K562 (cell line): ENCODE measurements around the gene ABHD12. TPM values are rescaled to one million over a fixed set of nuclear protein-coding genes. Genes with fewer than 3 reads are reported as not detected.

ENCODE experiments used
- ARHGAP35 ChIP-seq: fragments of 450-650 bp; IDR thresholded peaks from 2 replicates; pipeline ENCODE4 v1.6.1; 2018; ENCODE audit not compliant: partially characterized antibody
- ARNT ChIP-seq, 2 experiments: fragments of 450-650 bp; IDR thresholded peaks; 2 replicates each; pipeline ENCODE4 v1.6.1; 2016; ENCODE audit warnings: mild to moderate bottlenecking in 1 of 2
- BACH1 ChIP-seq: fragments of 200-800 bp; sonication (Bioruptor generic); IDR thresholded peaks from 2 replicates; pipeline ENCODE4 v1.6.1; 2016; ENCODE audit warnings: missing genetic modification characterization, missing compliant biosample characterization
- BCL6 ChIP-seq: fragments of 250-450 bp; sonication (Bioruptor Pico); IDR thresholded peaks from 2 replicates; pipeline ENCODE4 v1.4.0; 2020
- CBFA2T2 ChIP-seq: fragments of 450-650 bp; conservative IDR thresholded peaks from 2 replicates; pipeline ENCODE4 v1.6.1; 2017; ENCODE audit warnings: mild to moderate bottlenecking
- CCNT2 ChIP-seq: IDR thresholded peaks from 2 replicates; pipeline ENCODE4 v1.6.1; 2011; ENCODE audit warnings: borderline replicate concordance, low read depth, mild to moderate bottlenecking, moderate library complexity, mixed read lengths, low read length; ENCODE audit not compliant: insufficient read length; ENCODE audit errors: extremely low read depth
- CREM ChIP-seq: IDR thresholded peaks from 2 replicates; pipeline ENCODE4 v1.6.1; 2014; ENCODE audit warnings: antibody characterized with exemption, low read depth
- HMGN3 ChIP-seq: IDR thresholded peaks from 2 replicates; pipeline ENCODE4 v1.6.1; 2011; ENCODE audit warnings: borderline replicate concordance, low read depth, mild to moderate bottlenecking, mixed read lengths, low read length; ENCODE audit not compliant: insufficient read length; ENCODE audit errors: extremely low read depth
- JUND ChIP-seq, 2 experiments: IDR thresholded peaks; 2 replicates in 1 of 2; 3 replicates in 1 of 2; pipeline ENCODE4 v1.6.1; 2011; ENCODE audit warnings: borderline replicate concordance in 2 of 2, low read depth in 2 of 2, low read length in 2 of 2, improper control_type of control experiment in 1 of 2, missing biosample characterization in 1 of 2, missing genetic modification characterization in 1 of 2, missing genetic modification reagents in 1 of 2
- L3MBTL2 ChIP-seq: fragments of 450-650 bp; IDR thresholded peaks from 2 replicates; pipeline ENCODE4 v1.6.1; 2016; ENCODE audit warnings: mild to moderate bottlenecking, moderate library complexity
- NONO ChIP-seq, 2 experiments: fragments of 200-400 bp in 1 of 2; fragments of 450-650 bp in 1 of 2; formaldehyde crosslinking in 1 of 2; IDR thresholded peaks; 2 replicates each; pipeline ENCODE4 v1.6.1; 2017; ENCODE audit warnings: low read depth in 2 of 2, mild to moderate bottlenecking in 2 of 2, moderate library complexity in 2 of 2, low read length in 1 of 2
- POLR2B ChIP-seq: fragments of 450-650 bp; IDR thresholded peaks from 2 replicates; pipeline ENCODE4 v1.6.1; 2018; ENCODE audit warnings: low read depth; ENCODE audit not compliant: partially characterized antibody
- POLR2G ChIP-seq: fragments of 200-400 bp; formaldehyde crosslinking; IDR thresholded peaks from 2 replicates; pipeline ENCODE4 v1.6.1; 2017; ENCODE audit warnings: low read depth, mild to moderate bottlenecking, antibody characterized with exemption, low read length, moderate library complexity
- RFX7 ChIP-seq: fragments of 250-450 bp; sonication (Bioruptor Pico); IDR thresholded peaks from 2 replicates; pipeline ENCODE4 v1.5.1; 2021; ENCODE audit warnings: mild to moderate bottlenecking
- SMAD1 ChIP-seq: fragments of 150-350 bp; IDR thresholded peaks from 2 replicates; pipeline ENCODE4 v1.6.1; 2014; ENCODE audit warnings: low read length, low read depth; ENCODE audit not compliant: partially characterized antibody
- SP1 ChIP-seq: sonication (generic); formaldehyde crosslinking; IDR thresholded peaks from 2 replicates; pipeline ENCODE4 v1.8.1; 2022; ENCODE audit warnings: mild to moderate bottlenecking, missing genetic modification reagents
- U2AF1 ChIP-seq: fragments of 200-400 bp; formaldehyde crosslinking; optimal IDR thresholded peaks from 2 replicates; pipeline ENCODE3; 2017; ENCODE audit warnings: mild to moderate bottlenecking, low read depth, low read length, moderate library complexity
- ZFP30 ChIP-seq: fragments of 250-450 bp; sonication (Bioruptor Pico); IDR thresholded peaks from 2 replicates; pipeline ENCODE4 v1.8.0; 2022; ENCODE audit warnings: moderate library complexity, mild to moderate bottlenecking, inconsistent platforms, borderline replicate concordance
- polyA plus RNA-seq, 8 experiments: library from polyadenylated mRNA; depleted of rRNA in 4 of 8; stranded (reverse) in 5 of 8; unstranded in 3 of 8; fragments of >200 nt; fragmentation: Nextera tagmentation in 2 of 8; fragmentation: Illumina TruSeq in 1 of 8; extraction: Ambion mirVana in 2 of 8; extraction: Trizol in 1 of 8; gene quantifications; 2 replicates each; pipeline versions ENCODE4 v1.2.1 to v1.2.3, GENCODE V29; 2011 to 2014; ENCODE audit warnings: inconsistent platforms in 1 of 8, missing spikeins in 1 of 8
- total RNA-seq, 7 experiments: library from RNA; depleted of rRNA in 6 of 7; stranded (reverse); fragments of >200 nt in 6 of 7; fragmentation: Illumina TruSeq in 2 of 7; extraction: Trizol in 2 of 7; gene quantifications; 2 replicates each; pipeline versions ENCODE4 v1.2.1 to v1.2.3, GENCODE V29; 2011 to 2021; ENCODE audit warnings: low replicate concordance in 1 of 7
- TF ChIP-seq, protein P1 (sequence below): IDR thresholded peaks from 2 replicates; pipeline ENCODE4 v1.6.1; 2016; ENCODE audit warnings: missing genetic modification characterization, missing compliant biosample characterization
- TF ChIP-seq, protein P2 (sequence below): fragments of 250-450 bp; sonication (Bioruptor Pico); IDR thresholded peaks from 2 replicates; pipeline ENCODE4 v1.5.0; 2020; ENCODE audit warnings: mild to moderate bottlenecking, borderline replicate concordance
- TF ChIP-seq, protein P3 (sequence below): fragments of 450-650 bp; IDR thresholded peaks from 2 replicates; pipeline ENCODE4 v1.6.1; 2016; ENCODE audit warnings: borderline replicate concordance

ABHD12 gene
- total and polyA plus RNA-seq, 9 of the 15 experiments (the other 6 are each of a cell fraction or from before 2014, with no cell fraction given): 0.65 to 15.6 (median 9.1) TPM

DNA sequence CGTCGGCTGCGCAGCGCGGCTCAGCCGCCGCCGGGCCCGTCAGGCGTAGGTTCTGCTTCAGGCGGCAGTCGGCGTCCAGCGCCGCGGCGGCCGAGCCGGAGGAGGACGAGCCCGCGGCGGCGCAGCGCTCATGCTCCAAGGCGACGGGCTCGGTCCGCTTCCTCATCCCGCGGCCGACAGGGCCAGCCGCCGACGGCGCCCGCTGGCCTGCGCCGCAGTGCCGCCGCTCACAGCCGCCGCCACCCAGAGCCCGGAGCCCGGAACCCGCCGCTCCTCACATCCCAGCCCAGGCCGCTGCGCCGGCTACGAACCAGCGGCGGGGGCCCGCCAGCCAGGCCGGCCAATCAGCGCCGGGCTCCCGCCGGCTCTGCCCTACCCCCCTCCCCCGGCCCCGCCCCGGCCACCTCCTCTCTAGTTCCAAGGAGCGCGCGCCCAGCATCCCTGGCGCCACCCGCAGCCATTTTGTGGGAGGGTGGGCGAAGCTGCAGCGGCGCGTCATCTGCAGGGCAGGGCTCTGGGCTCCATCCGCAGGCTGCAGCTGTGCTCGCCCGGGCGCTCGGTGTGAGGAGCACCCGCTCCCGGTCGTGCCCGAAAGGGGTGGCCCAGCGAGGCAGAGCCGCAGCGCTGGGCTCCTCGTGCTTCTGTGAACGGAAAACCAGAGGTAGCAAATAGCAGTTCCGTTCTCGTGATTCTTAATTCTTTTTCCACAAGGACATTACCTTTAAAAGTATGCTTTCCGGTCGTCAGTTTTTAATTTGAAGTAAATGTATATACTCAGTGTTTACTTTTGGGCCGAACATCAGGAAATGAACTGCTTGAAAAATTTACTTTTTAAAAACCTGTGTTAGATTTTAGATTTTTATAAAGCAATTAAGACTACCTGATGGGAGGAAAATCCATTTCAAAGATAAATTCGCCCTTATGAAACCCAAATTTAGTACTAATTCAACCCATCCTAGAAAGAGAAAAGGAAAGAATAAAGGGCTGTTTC, at the start of gene ABHD12 (continued):
- TF ChIP-seq ARNT (IDR thresholded peaks at IDR 0.05) (no peak), BACH1 (no peak), U2AF1 (peak; percentile 20), SMAD1 (no peak), ZFP30 (CRISPR knock-in tag) (no peak), BCL6 (no peak), CBFA2T2 (no peak), CCNT2 (peak; percentile 62), NONO (IDR thresholded peaks at IDR 0.05; ENCODE audit: low read depth in 2 of 2, low read length in 1 of 2) (peak in 1 of 2 experiments; percentile 3; a peak in 2 of 4 replicates), ARHGAP35 (no peak), HMGN3 (peak; percentile 34), RFX7 (CRISPR knock-in tag) (no peak), POLR2G (peak; percentile 91), SP1 (CRISPR knock-in tag) (no peak), L3MBTL2 (0 out of 2 replicates have a peak, but pooled peaks have one; percentile 31), JUND (IDR thresholded peaks at IDR 0.05; ENCODE audit: borderline replicate concordance, low read depth, low read length) (peak; percentile 39; the same call in 1 of the 2 replicates), JUND (tag; IDR thresholded peaks at IDR 0.05; ENCODE audit: borderline replicate concordance, low read depth, low read length) (no peak; the same call in 2 of the 3 replicates), POLR2B (peak; percentile 62), CREM (peak; percentile 87)
- TF ChIP-seq, protein P1, sequence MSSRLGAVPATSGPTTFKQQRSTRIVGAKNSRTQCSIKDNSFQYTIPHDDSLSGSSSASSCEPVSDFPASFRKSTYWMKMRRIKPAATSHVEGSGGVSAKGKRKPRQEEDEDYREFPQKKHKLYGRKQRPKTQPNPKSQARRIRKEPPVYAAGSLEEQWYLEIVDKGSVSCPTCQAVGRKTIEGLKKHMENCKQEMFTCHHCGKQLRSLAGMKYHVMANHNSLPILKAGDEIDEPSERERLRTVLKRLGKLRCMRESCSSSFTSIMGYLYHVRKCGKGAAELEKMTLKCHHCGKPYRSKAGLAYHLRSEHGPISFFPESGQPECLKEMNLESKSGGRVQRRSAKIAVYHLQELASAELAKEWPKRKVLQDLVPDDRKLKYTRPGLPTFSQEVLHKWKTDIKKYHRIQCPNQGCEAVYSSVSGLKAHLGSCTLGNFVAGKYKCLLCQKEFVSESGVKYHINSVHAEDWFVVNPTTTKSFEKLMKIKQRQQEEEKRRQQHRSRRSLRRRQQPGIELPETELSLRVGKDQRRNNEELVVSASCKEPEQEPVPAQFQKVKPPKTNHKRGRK: 0 out of 2 replicates have a peak, but pooled peaks have one; percentile 25
- TF ChIP-seq, protein P2, sequence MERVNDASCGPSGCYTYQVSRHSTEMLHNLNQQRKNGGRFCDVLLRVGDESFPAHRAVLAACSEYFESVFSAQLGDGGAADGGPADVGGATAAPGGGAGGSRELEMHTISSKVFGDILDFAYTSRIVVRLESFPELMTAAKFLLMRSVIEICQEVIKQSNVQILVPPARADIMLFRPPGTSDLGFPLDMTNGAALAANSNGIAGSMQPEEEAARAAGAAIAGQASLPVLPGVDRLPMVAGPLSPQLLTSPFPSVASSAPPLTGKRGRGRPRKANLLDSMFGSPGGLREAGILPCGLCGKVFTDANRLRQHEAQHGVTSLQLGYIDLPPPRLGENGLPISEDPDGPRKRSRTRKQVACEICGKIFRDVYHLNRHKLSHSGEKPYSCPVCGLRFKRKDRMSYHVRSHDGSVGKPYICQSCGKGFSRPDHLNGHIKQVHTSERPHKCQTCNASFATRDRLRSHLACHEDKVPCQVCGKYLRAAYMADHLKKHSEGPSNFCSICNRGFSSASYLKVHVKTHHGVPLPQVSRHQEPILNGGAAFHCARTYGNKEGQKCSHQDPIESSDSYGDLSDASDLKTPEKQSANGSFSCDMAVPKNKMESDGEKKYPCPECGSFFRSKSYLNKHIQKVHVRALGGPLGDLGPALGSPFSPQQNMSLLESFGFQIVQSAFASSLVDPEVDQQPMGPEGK (CRISPR knock-in tag): no peak
- TF ChIP-seq, protein P3, sequence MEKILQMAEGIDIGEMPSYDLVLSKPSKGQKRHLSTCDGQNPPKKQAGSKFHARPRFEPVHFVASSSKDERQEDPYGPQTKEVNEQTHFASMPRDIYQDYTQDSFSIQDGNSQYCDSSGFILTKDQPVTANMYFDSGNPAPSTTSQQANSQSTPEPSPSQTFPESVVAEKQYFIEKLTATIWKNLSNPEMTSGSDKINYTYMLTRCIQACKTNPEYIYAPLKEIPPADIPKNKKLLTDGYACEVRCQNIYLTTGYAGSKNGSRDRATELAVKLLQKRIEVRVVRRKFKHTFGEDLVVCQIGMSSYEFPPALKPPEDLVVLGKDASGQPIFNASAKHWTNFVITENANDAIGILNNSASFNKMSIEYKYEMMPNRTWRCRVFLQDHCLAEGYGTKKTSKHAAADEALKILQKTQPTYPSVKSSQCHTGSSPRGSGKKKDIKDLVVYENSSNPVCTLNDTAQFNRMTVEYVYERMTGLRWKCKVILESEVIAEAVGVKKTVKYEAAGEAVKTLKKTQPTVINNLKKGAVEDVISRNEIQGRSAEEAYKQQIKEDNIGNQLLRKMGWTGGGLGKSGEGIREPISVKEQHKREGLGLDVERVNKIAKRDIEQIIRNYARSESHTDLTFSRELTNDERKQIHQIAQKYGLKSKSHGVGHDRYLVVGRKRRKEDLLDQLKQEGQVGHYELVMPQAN: no peak
